Naive thymus-derived CD8-positive, alpha-beta T cell (primary cell): Measurements from ENCODE around the gene CES3. TPM values are rescaled to one million over a fixed set of nuclear protein-coding genes. Genes with fewer than 3 reads are reported as not detected.
"Not testable (repeated sequence)": the region's sequence is repeated elsewhere in the genome, so short reads cannot be mapped to it uniquely, and the experiment has no call there.

Experiments
- ATAC-seq, 2 donors: fragments of 150-1000 bp; cut with Tn5 transposase in 1 of 2; sonication (Bioruptor Pico), chemical (Tn5 transposase) in 1 of 2; 1 replicate in 1 of 2; 2 replicates in 1 of 2; pipeline ENCODE4 v1.10.0; 2021; ENCODE audit warnings: mild to moderate bottlenecking in 2 of 2, moderate library complexity in 2 of 2
- POLR2A ChIA-PET: fragments of 350-600 bp; sonication (Branson Sonifier 250); formaldehyde crosslinking; loops from one replicate; lab custom pipeline; 2021; ENCODE audit warnings: antibody characterized with exemption; lab: Charles Lee
- DNase-seq, 10 donors: peaks; one replicate each; pipeline versions ENCODE4 v3.0.0 to v3.0.0-alpha.2; 2020 to 2022
- H3K27ac Mint-ChIP-seq, 10 donors: one replicate each; pipeline ENCODE4 v1.8.0; 2020 to 2022; ENCODE audit warnings: mild to moderate bottlenecking in 10 of 10, mixed read lengths in 10 of 10, moderate library complexity in 4 of 10, inconsistent platforms in 1 of 10
- H3K27me3 Mint-ChIP-seq, 5 donors: one replicate each; pipeline ENCODE4 v1.8.0; 2021 to 2022; ENCODE audit warnings: mixed read lengths in 5 of 5
- H3K36me3 Mint-ChIP-seq, 3 donors: one replicate each; pipeline ENCODE4 v1.8.0; 2020 to 2022; ENCODE audit warnings: mixed read lengths in 3 of 3, mild to moderate bottlenecking in 2 of 3, inconsistent platforms in 1 of 3
- H3K4me1 Mint-ChIP-seq, 4 donors: one replicate each; pipeline ENCODE4 v1.8.0; 2021 to 2022; ENCODE audit warnings: mixed read lengths in 4 of 4
- H3K4me3 Mint-ChIP-seq, 10 donors: one replicate each; pipeline ENCODE4 v1.8.0; 2020 to 2022; ENCODE audit warnings: mild to moderate bottlenecking in 10 of 10, mixed read lengths in 10 of 10, moderate library complexity in 6 of 10, inconsistent platforms in 1 of 10
- H3K9me3 Mint-ChIP-seq, 9 donors: one replicate each; pipeline ENCODE4 v1.8.0; 2020 to 2022; ENCODE audit warnings: mixed read lengths in 9 of 9, mild to moderate bottlenecking in 3 of 9, inconsistent platforms in 1 of 9, moderate library complexity in 1 of 9
- polyA plus RNA-seq, 3 donors: library from polyadenylated mRNA; unstranded; fragments of 300-500 nt; fragmentation: Illumina TruSeq; gene quantifications; one replicate each; pipeline ENCODE4 v1.2.3, GENCODE V29; 2021
- total RNA-seq, 8 experiments: library from RNA in 2 of 8; stranded (reverse) in 2 of 8; gene quantifications; one replicate each; pipeline ENCODE4 v1.2.3 and lab custom pipeline; 2021 to 2026

The CES3 gene
- total and polyA plus RNA-seq, 5 experiments from 2014 or later = 0.10 to 0.16 TPM; not detected in 3

- POLR2A ChIA-PET = interaction anchor here (1.1 kb wide), 1 partner anchor 211 kb away, joined by 3 read pairs; no protein-coding TSS in a partner anchor
- peaks cover 0 to 1% (median 0%) of the 10 kb centered on the region in 9 donors for H3K9me3 Mint-ChIP-seq
Observed at GRCh38 chr16:66948134-66948836, 12.8 kb upstream of the CES3 start.

GRCh38 chr16:66948837-66949225, 12.2 kb upstream of the CES3 start:
- peak overlapping the region in 2 of 10 donors; percentile 22 to 64 for H3K27ac Mint-ChIP-seq
- peaks cover 14 to 25% (median 15%) of the 10 kb centered on the region in 4 donors for H3K4me1 Mint-ChIP-seq
- H3K9me3 Mint-ChIP-seq = peaks cover 0 to 1% (median 0%) of the 10 kb centered on the region in 9 donors
- H3K36me3 Mint-ChIP-seq = peaks cover 0 to 5% (median 0%) of the 10 kb centered on the region in 3 donors
- peak in 1 of 10 donors; percentile 12 for DNase-seq
- no peak for ATAC-seq
- POLR2A ChIA-PET = interaction anchor here (0.6 kb wide), 1 partner anchor 74 kb away, joined by 9 read pairs; no protein-coding TSS in a partner anchor
- peaks cover 21 to 50% (median 28%) of the 10 kb centered on the region in 5 donors for H3K27me3 Mint-ChIP-seq
- H3K4me3 Mint-ChIP-seq = peak overlapping the region; percentile 87 to 95 (median 92)

More at GRCh38 chr16:66948134-66948836, 12.8 kb upstream of the CES3 start:
- Mint-ChIP-seq H3K36me3 (peaks cover 0 to 5% (median under 1%) of the 10 kb centered on the region in 3 donors), H3K4me1 (peaks cover 14 to 24% (median 15%) of the 10 kb centered on the region in 4 donors), H3K27ac (peak overlapping the region in 3 of 10 donors; percentile 22 to 77 (median 64)), H3K4me3 (peak overlapping the region; percentile 87 to 95 (median 92)), H3K27me3 (peaks cover 20 to 44% (median 27%) of the 10 kb centered on the region in 5 donors)
- DNase-seq = peak in 4 of 10 donors; percentile 11 to 57 (median 26)
- ATAC-seq = peak; percentile 25 to 40

- peaks cover 0 to 5% (median 0%) of the 10 kb centered on the region in 3 donors for H3K36me3 Mint-ChIP-seq
- peaks cover 0 to 1% (median 0%) of the 10 kb centered on the region in 9 donors for H3K9me3 Mint-ChIP-seq
- no peak for DNase-seq
- no peak overlapping the region for H3K27ac Mint-ChIP-seq
- H3K27me3 Mint-ChIP-seq = peaks cover 24 to 56% (median 32%) of the 10 kb centered on the region in 5 donors
- H3K4me1 Mint-ChIP-seq = peaks cover 14 to 29% (median 16%) of the 10 kb centered on the region in 4 donors
- no peak for ATAC-seq
- H3K4me3 Mint-ChIP-seq = peak overlapping the region in 8 of 10 donors; percentile 28 to 95 (median 60)
- POLR2A ChIA-PET = interaction anchor here (0.6 kb wide), 1 partner anchor 73 kb away, joined by 9 read pairs; no protein-coding TSS in a partner anchor
Observed at GRCh38 chr16:66949472-66949871, 11.6 kb upstream of the CES3 start.

GRCh38 chr16:66950437-66950836, 10.6 kb upstream of the CES3 start:
- POLR2A ChIA-PET = no interaction called here
- no peak for DNase-seq
- Mint-ChIP-seq H3K27me3 (peaks cover 24 to 56% (median 32%) of the 10 kb centered on the region in 5 donors), H3K4me3 (no peak overlapping the region), H3K36me3 (peaks cover 0 to 5% (median 0%) of the 10 kb centered on the region in 3 donors), H3K9me3 (peaks cover 0 to 1% (median 0%) of the 10 kb centered on the region in 9 donors), H3K27ac (no peak overlapping the region), H3K4me1 (peaks cover 14 to 29% (median 16%) of the 10 kb centered on the region in 4 donors)
- no peak for ATAC-seq

- DNase-seq (no peak), ATAC-seq (no peak)
- Mint-ChIP-seq H3K4me3 (no peak overlapping the region), H3K27me3 (peaks cover 24 to 56% (median 32%) of the 10 kb centered on the region in 5 donors), H3K27ac (no peak overlapping the region), H3K36me3 (peaks cover 0 to 5% (median 0%) of the 10 kb centered on the region in 3 donors), H3K4me1 (peaks cover 14 to 29% (median 16%) of the 10 kb centered on the region in 4 donors), H3K9me3 (peaks cover 0 to 1% (median 0%) of the 10 kb centered on the region in 9 donors)
- POLR2A ChIA-PET = no interaction called here
Observed at GRCh38 chr16:66950971-66951790, 9.9 kb upstream of the CES3 start.

GRCh38 chr16:66952430-66953110, 8.5 kb upstream of the CES3 start:
- Mint-ChIP-seq H3K9me3 (peaks cover 0 to 1% (median 0%) of the 10 kb centered on the region in 9 donors), H3K27me3 (peaks cover 25 to 56% (median 31%) of the 10 kb centered on the region in 5 donors), H3K36me3 (peaks cover 0 to 5% (median 0%) of the 10 kb centered on the region in 3 donors), H3K27ac (no peak overlapping the region), H3K4me3 (no peak overlapping the region), H3K4me1 (peaks cover 8 to 21% (median 11%) of the 10 kb centered on the region in 4 donors)
- DNase-seq (no peak), ATAC-seq (no peak)
- POLR2A ChIA-PET = interaction anchor here (0.7 kb wide), 1 partner anchor 9 kb away, joined by 3 read pairs; no protein-coding TSS in a partner anchor

GRCh38 chr16:66953462-66954096, 7.5 kb upstream of the CES3 start:
- Mint-ChIP-seq H3K4me3 (no peak overlapping the region), H3K27me3 (peaks cover 25 to 56% (median 37%) of the 10 kb centered on the region in 5 donors), H3K9me3 (peaks cover 0 to 1% (median 0%) of the 10 kb centered on the region in 9 donors), H3K27ac (peak overlapping the region in 1 of 10 donors; percentile 41), H3K4me1 (peaks cover 7 to 13% (median 8%) of the 10 kb centered on the region in 4 donors), H3K36me3 (peaks cover 0 to 5% (median 0%) of the 10 kb centered on the region in 3 donors)
- ATAC-seq (no peak), DNase-seq (no peak)
- POLR2A ChIA-PET = interaction anchor here (1.3 kb wide), 1 partner anchor 20 kb away, joined by 3 read pairs; the partner anchor contains the start of gene CIAO2B

GRCh38 chr16:66954097-66954659, 6.9 kb upstream of the CES3 start:
- H3K9me3 Mint-ChIP-seq = peaks cover 0 to 1% (median 0%) of the 10 kb centered on the region in 9 donors
- peak overlapping the region in 2 of 10 donors; percentile 41 to 59 for H3K27ac Mint-ChIP-seq
- DNase-seq (peak; percentile 49 to 81 (median 68)), ATAC-seq (peak; percentile 85 to 99)
- H3K4me1 Mint-ChIP-seq = peaks cover 10 to 13% (median 10%) of the 10 kb centered on the region in 4 donors
- H3K27me3 Mint-ChIP-seq = peaks cover 23 to 50% (median 37%) of the 10 kb centered on the region in 5 donors
- POLR2A ChIA-PET = interaction anchor here (1.3 kb wide), 1 partner anchor 20 kb away, joined by 3 read pairs; the partner anchor contains the start of gene CIAO2B
- H3K4me3 Mint-ChIP-seq = no peak overlapping the region
- peaks cover 0 to 5% (median 0%) of the 10 kb centered on the region in 3 donors for H3K36me3 Mint-ChIP-seq

GRCh38 chr16:66955363-66956153, 5.5 kb upstream of the CES3 start:
- H3K4me3 Mint-ChIP-seq, DNase-seq, H3K9me3 Mint-ChIP-seq, H3K36me3 Mint-ChIP-seq, POLR2A ChIA-PET, H3K27ac Mint-ChIP-seq, ATAC-seq: not testable (repeated sequence)
- H3K27me3 Mint-ChIP-seq = peaks cover 18 to 36% (median 30%) of the 10 kb centered on the region in 5 donors
- H3K4me1 Mint-ChIP-seq = peaks cover 8 to 16% (median 12%) of the 10 kb centered on the region in 4 donors

- H3K4me1 Mint-ChIP-seq = peaks cover 9 to 18% (median 14%) of the 10 kb centered on the region in 4 donors
- H3K4me3 Mint-ChIP-seq, DNase-seq, H3K27ac Mint-ChIP-seq, ATAC-seq, H3K9me3 Mint-ChIP-seq, H3K36me3 Mint-ChIP-seq, POLR2A ChIA-PET: not testable (repeated sequence)
- H3K27me3 Mint-ChIP-seq = peaks cover 17 to 32% (median 27%) of the 10 kb centered on the region in 5 donors
Observed at GRCh38 chr16:66956154-66956457, 5.0 kb upstream of the CES3 start.
